NCI-H82 treated with DMSO at 0.1 percent for 48 hours (cell line): ENCODE measurements around the gene PMEL.
"Not testable (repeated sequence)": the region's sequence is repeated elsewhere in the genome, so short reads cannot be mapped to it uniquely, and the experiment has no call there.

ENCODE experiments used
- DNase-seq: peaks from one replicate; lab custom pipeline; 2025; ENCODE audit not compliant: unreplicated experiment; lab: John Stamatoyannopoulos, UW

Gene PMEL

GRCh38 chr12:55983232-55983842, 17.5 kb upstream of the PMEL start:
- DNase-seq, result no peak

GRCh38 chr12:55982319-55982936, 16.6 kb upstream of the PMEL start:
- no peak for DNase-seq

DNA sequence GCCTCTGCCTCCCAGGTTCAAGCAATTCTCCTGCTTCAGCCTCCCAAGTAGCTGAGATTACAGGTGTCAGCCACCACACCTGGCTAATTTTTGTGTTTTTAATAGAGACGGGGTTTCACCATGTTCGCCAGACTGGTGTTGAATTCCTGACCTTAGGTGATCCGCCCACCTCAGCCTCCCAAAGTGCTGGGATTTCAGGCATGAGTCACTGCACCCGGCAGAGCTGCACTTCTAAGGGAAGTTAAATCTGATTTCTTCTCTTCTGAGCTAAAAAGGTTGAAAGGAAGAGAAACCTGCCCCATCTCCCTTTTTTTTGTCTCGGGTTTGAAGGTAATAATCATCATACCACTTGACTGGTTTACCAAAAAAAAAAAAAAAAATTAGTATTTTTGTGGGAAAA, 16.0 kb upstream of the PMEL start:
- not testable (repeated sequence) for DNase-seq

- DNase-seq, result no peak
Observed at GRCh38 chr12:55979069-55979468, 13.2 kb upstream of the PMEL start.

DNA sequence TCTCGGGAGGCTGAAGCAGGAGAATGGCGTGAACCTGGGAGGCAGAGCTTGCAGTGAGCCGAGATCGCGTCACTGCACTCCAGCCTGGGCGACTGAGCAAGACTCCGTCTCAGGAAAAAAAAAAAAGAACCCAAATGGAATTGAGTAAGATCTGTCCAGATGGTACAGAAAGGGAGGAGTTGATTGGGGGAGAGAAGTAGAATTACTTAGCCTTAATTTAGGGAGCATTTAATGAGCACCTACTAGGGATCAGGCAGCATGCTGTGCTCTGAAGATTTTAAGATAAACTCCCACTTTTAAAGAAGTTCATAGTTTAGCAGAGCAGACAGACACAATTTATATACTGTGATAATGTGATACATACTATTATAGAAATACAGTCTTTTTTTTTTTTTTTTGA, 12.6 kb upstream of the PMEL start:
- DNase-seq, result no peak

DNA sequence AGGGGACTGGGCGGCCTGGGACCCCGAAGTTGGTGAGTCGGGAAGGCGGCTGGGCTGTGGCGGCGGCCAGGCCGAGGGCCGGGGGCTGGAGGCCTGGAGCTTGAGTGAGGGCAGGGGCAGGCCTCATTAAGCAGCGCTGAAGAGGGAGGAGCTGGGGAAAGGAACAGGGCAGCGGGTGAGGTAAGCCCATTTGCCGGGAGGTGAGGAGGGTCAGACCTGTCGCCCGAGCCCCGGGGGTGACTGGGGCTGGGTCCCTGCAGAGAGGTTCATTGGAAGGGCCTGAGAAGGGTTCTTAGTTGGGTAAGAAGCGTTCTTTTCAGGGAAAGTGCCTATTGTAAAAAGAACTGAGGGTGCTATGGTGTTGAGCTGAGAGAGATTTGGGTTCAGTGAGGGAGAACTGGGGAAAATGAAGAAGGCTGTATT, 8.5 kb upstream of the PMEL start:
- no peak for DNase-seq

DNA sequence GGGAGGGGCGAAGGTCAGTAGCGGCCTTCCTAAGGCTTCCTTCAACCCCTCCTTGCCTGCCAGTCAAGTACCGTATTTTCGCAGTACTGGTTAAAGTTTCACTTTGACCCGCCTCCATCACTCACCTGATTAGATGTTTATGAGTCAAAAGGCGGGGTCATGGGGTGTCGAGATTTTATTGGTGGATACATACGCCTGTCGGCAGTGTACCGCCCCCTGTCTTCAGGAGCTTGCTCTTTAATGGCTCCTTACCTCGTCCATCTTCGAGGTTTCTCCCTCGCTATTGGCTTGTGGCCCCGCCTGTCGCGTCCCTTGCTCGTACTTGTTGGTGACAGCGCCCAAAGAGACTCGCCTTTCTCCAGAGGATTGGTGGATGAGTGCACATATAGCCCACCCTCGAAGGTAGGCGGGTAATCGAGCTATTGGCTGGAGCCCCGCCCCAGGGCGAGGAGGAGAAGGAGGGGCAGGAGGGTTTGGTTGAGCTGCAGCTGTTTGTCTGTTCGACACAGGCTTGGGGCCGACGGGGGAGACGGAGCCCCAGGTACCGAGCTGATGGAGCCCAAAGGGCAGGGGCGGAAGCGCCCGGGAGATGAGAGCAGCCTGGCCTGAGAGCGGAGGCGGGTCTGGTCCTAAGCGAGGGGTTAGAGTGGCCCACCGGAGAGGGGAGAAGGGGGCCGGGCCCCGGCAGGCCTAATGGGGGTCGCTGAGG, 7.9 kb upstream of the PMEL start, which contains the start of gene RAB5B:
RAB5B (plus strand) TSS at position 480 of the 709 bp plus-strand sequence. CDS start 12,883 bp downstream, outside the sequence.
- peak; percentile 100 for DNase-seq

GRCh38 chr12:55972911-55973598, 7.2 kb upstream of the PMEL start:
- no peak for DNase-seq

DNA sequence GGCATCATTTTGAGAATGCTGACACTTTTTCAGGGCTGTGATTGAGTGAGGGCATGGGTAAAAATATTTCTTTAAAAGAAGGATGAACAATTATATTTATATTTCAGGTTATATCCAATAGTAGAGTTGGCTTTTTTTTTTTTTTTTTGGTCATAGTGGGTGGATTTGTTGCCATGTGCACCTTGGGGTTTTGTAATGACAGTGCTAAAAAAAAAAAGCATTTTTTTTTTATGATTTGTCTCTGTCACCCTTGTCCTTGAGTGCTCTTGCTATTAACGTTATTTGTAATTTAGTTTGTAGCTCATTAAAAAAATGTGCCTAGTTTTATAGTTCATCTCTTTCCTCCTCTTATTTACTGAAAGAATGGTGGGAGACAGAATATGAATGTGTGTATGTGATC, 6.6 kb upstream of the PMEL start:
- no peak for DNase-seq

GRCh38 chr12:55972042-55972441, 6.2 kb upstream of the PMEL start:
- DNase-seq, result no peak

- DNase-seq, result no peak
Observed at GRCh38 chr12:55970775-55971174, 4.9 kb upstream of the PMEL start.

- no peak for DNase-seq
Observed at GRCh38 chr12:55969356-55969755, 3.5 kb upstream of the PMEL start.

GRCh38 chr12:55966408-55967281, 803 bp upstream of the PMEL start, which contains the start of gene CDK2:
Gene CDK2, plus strand, starts transcription at chr12:55966830. Its CDS starts 179 bp downstream, at chr12:55967009.
- peak; percentile 80 for DNase-seq

DNA sequence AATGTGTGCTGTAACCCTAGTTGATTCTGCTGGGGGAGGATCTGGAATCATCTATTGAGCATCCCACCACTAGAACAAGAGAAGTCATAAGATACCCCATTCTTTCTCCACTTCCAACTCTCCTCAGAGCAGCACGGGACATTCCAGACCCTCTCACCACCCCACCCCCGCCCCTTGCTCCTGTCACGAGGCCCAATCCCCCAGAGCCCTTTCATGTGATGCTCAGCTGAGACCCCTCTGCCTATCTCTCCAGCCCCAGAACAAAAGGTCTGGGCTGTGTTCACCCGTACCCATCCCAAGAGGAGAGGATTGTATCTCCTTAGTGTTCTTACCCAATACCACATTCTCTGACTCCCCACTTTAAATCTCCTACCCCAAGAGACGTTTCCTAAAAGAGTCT, 602 bp downstream of the PMEL start:
- no peak for DNase-seq

GRCh38 chr12:55963760-55964159, 2.1 kb downstream of the PMEL start:
- no peak for DNase-seq

DNA sequence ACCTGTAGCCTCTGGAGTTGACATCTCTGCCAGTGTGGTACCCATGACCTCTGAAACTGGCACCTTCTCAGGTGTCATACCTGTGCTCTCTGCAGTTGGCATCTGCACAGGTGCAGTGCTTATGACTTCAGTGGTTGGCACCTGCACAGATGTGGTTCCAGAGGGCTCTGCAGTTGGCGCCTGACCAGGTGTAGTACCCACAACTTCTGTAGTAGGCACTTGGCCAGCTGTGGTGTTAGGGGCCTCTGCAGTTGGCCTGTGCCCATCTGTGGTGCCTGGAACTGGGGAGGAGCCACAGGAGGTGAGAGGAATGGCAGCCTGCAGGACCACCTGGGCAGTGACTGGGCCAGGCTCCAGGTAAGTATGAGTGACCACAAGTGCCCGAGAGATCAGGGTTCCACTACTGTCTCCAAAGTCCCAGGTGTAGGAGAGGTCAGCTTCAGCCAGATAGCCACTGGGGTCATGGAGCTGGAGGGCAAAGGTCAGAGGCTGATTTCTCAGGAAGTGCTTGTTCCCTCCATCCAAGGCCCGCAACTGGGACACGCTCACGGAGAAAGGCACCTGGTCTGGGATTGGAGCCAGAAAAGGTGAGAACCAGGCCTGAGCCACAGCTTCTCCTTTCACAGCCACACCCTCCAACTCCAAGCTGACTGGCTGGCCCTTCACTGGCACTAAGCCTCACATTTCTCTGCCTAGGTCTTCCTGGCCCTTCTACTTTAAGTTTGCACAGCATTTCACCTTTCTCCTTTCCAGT, 8.6 kb downstream of the PMEL start:
- DNase-seq, result no peak

DNA sequence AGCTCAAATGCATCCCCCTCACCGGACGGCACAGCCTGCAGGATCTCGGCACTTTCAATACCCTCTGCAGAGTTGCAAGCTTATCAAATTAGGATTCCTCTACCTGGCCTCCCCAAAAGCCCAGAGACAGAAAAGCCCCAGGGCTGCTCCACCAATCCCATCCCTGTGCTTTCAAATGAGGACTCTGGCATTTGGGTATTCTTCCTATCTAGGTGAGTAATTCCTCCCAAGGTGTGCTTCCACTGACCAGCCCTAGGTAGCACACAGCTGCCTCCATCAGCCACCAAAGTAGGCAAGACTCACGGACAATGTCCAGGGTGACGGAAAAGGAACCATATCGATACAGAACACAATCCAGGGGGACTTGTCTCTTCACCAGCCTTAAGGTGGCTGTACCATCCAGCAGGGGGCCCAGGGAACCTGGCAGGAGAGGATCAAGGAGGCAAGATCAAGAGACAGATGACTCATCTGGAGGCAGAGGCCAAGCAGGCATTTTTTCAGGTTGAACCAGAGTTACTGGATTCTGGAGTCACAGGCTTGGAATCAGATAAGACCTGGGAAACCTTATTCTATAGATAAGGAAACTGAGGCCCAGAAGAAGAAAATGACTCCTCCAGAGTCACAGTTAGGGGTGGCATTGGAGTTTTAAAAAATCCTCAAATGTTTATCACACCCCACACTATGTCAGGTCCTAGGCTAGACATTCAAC, 9.9 kb downstream of the PMEL start:
- DNase-seq, result no peak

DNA sequence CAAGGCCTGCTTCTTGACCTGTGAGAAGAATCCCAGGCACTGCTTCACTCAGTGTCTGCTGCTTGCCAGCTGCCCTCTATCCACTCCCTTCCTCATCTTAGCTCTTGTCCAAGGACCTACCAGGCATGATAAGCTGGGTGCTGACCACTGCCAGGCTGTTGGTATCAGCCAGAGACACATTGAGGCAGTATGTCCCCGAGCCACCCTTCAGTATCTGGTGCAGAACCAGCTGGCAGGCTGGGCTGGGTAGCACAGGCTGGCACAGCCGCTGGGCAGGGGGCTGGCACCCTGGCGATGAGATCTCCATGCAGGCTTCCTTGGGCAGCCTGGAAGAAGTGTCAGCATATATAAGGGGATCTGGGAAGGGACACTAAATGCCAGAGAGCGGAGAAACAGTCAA, 10.5 kb downstream of the PMEL start:
- DNase-seq, result no peak

GRCh38 chr12:55946553-55946952, 19.3 kb downstream of the PMEL start:
- DNase-seq, result no peak
